HG03442 (cell line): ENCODE data around the gene CTCFL.
"Not testable (repeated sequence)": the region's sequence is repeated elsewhere in the genome, so short reads cannot be mapped to it uniquely, and the experiment has no call there.

Experiments
- ATAC-seq: cut with Tn5 transposase; IDR thresholded peaks from one replicate; pipeline ENCODE4 v1.9.1; 2021; ENCODE audit warnings: mild to moderate bottlenecking, moderate library complexity; ENCODE audit not compliant: unreplicated experiment

CTCFL gene

DNA sequence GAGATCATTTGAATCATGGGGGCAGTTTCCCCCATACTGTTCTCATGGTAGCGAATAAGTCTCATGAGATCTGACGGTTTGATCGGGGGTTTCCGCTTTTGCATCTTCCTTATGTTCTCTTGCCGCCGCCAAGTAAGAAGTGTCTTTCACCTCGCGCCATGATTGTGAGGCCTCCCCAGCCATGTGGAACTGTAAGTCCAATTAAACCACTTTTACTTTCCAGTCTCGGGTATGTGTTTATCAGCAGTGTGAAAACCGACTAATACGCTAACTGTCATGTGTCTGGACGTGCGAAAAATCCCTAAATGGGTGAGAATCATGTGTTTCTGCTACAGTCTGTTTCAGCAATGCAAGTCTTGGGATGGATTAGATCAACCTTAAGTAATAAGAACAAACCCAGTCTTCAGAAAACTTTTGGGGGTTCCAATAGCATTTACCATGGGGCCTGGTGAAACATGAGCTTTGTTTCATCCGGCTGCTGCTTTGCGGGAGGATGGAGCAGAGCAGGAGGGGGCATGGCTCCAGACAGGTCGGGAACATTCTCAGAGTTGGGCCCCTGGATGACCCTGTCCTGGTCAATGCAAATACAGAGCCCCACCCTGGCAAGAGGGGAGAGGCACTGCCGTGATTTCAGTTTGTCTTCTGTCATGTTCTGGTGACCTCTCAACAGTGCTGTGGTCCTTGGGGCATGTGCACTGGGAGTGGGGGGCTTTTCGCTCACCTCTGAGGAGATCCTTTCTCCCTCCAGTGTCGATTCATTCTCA, 41.5 kb downstream of the CTCFL start:
- peak; percentile 37 for ATAC-seq

DNA sequence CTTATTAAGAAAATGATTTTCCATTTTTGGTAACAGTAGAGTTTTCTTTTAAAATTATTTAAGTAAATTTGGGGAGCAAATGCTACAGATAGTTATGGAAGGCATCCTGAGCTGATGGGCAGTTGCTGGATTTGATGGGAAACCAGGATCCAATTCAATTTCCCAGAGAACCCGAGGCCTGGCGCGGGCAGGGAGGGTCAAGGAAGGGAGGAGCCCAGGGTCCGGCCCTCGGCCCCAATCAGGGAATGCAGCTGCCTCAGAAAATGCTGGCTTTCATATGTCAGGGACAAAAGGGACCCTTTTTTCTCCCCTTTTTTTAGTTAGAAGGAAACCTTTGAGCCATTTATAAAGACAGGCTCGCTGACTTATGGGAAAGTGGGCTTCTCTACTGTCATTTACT, 42.1 kb downstream of the CTCFL start:
- no peak for ATAC-seq

DNA sequence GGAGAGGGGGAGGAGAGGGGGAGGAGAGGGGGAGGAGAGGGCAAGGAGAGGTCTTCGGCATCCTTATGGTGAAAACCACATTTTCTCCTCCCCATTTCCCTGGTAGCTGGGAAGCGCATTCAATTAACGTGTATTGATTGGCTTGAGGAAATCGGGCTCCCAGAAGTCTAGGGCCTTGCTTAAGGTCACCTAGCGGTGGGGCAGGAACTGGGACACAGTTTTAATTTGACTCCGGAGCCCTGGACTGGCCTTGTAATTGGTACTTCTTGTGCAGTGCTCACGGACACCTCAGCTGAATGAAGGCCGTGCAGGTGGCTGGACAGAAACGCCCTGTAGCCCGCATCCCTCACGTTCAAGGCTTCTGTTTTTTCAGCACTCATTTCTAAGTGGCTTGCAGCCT, 42.8 kb downstream of the CTCFL start:
- no peak for ATAC-seq

DNA sequence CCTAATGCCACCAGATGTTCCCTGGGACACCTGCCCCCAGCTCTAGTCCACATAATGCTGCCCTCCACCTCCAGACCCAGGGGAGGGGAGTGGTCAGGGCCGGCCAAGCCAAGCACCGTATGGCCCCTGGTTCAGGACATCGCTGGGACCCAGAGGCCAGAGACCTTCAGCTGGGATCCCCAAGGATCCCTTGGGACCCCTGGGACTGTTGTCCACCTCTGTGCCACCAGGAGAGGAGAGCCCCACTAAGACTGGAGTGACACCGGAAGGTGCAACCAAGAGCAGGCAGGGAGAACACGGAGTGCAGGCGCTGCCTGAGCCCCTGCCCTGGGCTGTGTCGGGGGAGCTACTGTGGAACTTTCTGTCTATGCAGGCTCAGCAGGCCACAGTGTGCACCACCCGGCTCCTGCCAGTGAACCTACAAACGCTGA, 43.6 kb downstream of the CTCFL start:
- peak; percentile 28 for ATAC-seq

DNA sequence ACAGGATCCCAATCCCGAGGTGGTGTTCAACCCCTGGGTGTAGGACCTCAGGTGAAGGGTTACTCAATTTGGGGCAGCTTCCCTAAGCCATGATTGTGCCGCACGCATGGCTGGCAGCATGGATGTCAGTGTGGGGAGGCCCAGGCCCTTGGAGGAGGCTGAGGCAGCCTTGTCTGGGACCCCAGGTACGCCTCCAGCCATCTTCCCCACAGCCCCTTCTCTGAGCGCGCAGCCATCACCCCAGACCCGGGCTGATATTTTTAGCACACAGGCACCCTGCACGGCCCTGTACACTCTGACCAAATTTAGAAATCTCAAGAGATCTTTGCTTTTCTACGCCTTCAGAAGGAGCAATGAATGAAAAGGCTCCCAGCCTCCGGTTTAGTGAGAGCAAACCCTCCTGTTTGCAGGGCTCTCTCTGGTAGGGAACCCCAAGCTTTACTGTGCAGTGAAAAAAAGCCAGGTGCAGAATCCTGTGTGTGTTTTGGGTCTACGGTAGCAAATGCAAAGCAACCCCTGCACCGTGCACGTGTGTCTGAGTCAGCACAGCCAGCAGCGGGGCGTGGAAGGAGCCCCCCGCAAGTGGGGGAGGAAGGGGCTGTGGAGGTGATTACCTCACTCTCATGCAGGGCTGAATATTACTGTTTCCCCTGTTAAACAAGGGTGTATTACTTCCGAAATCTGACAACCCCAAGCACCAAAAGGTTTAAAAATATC, 44.3 kb downstream of the CTCFL start:
- ATAC-seq = peak; percentile 50

DNA sequence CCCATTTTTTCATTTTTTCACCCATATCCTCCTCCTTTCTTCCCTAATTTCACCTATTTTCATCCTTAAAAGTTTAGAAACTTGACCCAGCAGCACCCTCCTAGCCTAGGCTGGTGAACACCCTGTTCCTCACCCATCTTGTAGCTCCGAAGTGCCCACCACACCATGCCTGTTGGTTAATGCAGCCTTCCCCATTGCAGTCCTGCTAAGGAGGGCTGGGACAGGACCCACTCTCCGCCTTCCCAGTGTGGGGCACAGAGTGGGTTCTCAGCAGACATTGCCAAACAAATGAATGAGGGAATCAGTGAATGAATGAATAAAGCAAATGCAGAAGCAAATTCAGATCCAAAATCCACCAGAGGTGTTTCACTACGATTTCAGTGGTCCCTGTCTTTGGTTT, 45.7 kb downstream of the CTCFL start:
- no peak for ATAC-seq

DNA sequence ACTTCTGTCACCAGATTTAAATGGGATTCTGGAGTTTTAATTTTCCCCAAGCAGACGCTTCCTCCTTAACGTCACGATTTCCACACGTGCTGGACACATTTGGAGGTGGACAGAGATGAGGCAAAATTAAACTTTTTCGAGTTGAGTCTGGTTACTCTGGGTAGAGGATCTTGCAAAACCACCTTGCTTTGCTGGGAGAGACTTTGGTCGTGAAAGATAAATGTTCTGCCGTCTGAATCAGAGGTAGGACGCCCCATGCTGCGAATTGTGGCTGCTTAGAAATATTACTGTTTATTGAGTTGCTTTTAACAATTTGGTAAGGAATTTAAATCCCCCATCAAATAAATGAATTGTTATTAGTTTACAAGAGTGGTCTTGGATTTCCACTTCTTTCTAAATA, 46.8 kb downstream of the CTCFL start:
- no peak for ATAC-seq

DNA sequence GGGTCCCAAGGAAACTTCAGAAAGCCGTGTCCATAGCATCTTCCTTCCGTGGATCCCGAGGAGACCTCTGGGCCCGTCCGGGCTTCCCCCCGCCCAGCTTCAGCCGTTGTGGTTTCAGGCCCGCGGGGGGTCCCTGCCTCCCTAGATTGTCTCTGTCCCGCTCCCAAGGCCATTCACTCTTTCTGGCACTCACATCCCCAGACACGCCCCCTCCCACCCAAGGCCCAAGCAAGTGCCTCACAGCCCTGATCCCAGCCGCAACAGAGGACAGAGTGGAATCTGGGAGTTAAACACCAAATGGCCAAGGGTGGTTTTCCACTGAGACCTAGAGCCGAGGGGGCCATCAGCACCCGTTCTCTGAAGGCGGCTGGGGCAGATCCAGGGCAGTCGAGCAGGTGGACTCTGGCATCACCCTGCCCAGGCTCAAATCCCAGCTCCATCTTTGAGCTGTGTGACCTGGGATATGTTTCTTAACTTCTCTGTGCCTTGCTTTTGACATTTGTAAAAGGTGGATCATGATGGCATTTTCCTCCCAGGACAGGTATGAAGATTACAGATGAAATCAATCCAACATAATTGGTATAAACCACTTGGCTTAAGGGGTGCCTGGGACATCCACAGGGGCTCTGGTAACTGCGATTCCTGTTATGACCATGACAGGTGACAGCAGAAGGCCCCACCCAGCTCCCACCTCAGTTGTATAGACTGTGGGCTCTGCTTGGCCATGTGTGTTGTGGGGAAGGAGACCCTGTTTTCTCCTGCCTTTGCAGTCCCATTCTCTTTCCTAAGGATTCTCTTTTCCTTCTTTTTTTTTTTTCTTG, 48.1 kb downstream of the CTCFL start:
- no peak for ATAC-seq

DNA sequence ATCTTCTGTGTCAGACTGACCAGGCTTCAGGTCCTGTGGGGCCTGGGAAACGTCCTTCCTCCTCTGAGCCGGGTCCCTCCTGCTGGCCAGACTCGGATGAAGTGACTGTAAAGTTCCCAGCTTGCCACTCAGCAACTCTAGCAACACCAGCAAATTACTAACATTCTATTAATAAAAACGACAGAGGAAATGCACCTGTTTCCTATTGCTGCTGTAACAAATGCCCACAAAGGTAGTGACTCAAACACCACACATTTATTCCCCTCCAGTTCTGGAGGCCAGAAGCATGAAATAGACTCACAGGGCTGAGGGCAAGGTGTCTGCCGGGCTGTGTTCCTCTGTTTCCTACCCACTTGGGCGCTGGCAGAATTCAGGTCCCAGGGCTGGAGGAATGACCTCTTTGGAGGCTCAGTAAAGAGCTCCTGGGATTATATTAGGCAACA, 48.8 kb downstream of the CTCFL start:
- ATAC-seq = peak; percentile 36

DNA sequence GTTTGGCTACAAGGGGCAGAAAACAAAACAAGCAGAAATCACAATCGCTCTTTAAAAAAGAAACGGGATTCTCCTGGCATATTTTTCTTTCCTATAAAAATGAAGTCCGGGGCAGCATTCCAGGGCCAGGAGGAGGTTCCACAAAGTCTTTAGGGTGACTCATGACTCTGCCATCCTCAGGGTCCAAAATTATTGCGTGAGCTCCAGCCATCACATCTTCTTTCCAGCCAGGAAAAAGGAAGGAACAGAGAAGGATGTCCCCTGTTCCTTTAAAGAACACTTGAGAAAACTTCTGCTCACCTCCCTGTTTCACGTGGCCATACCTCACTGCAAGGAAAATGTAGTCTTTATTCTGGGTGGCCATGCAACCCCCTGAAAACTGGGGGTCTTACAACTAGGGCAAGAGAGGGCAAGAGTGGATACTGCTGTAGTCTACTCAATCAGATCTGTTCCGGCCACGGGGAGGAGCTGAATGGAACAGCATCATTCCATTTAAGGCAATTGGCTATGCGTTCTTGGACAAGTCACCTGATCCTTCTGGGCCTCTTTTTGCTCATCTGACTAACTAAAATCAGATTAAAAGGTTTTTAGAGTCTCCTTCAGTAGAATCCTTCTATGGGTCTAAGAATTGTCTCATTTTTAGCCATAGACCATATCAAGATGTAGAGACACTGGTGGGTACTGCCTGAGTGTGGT, 49.4 kb downstream of the CTCFL start:
- ATAC-seq = peak; percentile 10

DNA sequence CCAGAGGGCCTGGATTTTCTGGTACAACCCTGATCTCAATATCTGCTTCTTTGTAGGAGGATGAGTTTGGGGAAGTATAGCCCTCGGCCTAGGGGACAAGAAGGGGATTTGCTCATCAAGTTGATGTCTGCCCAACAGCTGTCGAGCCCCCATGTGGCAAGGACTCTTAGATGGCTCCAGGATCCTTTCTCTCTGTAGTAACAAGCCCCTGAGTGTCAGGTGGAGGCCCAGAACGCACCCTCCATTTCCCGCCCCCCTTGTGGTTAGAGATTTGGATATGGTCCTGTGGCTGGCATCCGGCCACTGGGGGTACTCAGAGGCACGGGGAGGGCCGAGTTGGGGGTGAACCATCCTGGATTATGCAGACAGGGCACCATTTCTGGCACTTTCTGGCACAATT, 50.1 kb downstream of the CTCFL start:
- no peak for ATAC-seq

DNA sequence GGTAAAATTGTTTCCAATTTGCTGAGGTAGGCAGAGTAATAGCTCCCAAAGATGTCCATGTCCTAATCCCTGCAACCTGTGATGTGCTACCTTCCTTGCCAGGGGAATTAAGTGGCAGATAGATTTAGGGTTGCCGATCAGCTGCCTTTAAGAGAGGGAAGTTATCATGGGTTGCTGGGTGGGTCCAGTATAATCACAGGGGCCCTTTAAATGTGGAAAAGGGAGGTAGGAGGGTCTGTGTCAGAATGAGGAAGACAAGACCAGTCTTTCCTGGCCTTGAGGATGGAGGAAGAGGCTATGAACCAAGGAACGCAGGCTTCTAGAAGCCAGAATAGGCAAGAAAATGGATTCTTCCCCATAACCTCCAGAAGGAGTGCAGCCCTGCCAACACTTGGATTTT, 50.7 kb downstream of the CTCFL start:
- no peak for ATAC-seq

DNA sequence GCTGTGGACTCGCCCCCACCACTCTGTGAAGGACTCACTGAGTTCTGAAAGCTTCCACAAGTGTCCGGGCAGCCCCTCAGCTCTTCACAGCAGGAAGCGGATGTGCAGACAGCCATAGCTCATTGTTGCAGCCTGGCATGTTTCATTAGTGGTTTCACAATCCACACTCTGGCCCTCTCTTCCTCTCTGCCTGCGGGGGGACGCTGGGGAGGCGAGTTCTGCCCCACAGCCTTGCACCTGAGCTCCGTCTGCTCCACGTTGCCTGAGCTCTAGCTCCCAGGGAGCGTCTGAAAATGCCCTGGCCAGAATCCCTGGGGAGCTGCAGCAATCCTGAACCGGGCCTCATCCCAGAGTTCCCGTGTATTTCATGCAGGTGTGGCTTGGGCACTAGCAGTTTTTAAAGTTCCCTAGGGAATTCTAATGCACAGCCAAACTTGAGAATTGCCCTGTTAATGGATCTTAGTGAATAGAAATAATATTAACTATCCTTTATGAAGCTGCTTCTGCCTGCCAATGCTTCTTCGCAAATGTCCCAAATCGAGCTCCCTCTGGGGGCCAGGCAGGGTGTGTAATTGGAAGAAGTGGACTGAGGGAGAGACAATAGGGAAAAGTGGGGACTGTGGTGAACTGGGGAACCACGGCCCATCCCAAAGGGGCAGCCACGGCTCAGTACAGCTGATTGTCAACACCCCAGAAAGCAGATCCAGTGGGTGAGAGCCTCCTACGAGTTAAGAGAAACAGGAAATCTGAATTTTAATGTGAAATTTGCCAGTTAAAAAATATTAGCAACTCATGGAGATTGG, 51.5 kb downstream of the CTCFL start:
- peak; percentile 42 for ATAC-seq

DNA sequence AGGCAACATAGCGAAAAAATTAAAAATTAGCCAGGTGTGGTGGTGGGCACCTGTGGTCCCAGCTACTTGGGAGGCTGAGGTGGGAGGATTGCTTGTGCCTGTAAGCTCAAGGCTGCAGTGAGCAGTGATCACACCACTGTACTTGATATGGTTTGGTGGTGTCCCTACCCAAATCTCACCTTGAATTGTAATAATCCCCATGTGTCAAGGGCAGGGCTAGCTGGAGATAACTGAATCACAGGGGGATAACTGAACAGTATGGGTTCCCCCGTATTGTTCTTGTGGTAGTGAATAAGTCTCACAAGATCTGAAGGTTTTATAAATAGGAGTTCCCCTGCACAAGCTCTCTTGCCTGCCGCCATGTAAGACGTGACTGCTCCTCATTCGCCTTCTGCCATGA, 52.5 kb downstream of the CTCFL start:
- not testable (repeated sequence) for ATAC-seq

DNA sequence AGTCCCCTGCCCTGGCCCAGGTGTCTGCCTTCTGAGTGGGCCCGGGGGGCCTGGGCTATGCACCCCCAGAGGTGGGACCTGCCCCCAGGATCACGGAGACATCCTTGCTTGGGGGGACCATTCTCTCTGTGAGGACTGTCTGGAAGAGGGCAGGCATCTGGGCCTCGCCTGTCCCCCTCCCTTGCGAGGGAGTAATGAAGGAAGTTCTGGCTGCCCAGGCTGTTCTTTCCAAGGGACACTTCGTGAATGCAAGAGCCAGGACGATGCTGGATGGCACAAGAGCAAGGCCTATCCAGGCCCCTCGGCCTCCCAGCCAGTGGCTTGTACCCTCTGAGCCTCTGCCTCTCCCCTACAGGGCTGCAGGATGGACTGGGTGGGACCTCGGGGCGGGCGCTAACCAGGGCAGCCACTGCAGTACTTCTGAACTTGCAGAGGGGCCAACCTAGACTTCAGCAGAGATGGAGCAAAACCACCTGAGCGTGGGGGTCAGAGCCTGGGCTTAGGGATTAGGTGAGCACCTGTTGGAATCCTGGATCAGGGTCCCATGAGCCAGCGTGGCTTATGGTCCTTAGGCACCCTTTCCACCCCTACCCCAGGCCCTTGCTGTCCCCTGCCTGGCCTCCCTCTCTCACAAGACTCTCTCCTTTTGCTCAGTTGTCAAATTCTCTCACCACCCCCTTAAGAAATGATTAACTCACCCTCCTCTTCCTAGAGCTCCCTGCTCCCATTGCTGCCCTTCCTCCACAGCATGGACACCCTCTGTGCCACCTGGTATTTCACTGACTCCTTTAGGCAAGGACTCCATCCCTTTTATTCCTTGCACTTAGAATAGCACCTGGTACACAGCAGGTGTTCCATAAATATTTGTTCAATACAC, 53.2 kb downstream of the CTCFL start:
- ATAC-seq = no peak

DNA sequence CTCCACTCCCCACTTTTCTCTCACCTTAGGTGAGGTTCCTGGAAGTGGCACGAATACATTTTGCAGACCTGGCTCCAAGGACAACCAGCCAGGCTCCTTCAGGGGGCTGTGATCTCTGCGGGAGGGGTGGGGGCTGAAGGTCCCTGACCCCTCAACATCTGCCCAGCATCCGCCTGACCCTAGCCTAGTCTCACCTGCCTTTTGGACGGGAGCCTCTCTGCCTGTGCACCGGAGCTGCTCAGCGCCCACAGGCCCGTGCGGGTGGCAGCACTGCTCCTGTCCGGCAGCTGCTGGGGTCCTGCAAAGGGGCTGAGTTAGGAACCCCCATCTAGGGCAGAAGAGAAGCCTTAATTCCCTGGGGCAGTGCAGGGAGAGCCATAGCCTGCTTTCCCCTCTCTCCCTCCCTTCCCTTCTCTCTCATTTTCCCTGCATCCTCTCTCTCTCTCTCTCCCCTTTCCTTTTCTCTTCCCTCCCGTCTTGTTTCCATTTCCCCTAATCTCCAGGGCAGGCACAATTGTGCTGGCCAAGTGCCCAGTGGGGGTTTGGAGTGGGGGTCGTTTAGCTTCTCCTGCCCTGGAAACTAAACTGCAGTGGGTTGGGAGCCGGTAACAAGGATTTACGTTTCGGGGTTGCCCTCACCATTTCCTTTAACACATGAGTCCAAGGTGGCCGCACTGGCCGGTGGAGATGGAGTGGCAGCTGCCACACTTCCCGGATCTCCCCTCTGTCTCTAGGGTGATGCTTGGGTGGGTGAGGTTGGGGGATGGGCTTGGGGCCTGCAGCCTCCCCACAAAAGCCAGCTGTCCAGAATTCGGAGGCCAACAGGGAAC, 54.1 kb downstream of the CTCFL start:
- no peak for ATAC-seq

DNA sequence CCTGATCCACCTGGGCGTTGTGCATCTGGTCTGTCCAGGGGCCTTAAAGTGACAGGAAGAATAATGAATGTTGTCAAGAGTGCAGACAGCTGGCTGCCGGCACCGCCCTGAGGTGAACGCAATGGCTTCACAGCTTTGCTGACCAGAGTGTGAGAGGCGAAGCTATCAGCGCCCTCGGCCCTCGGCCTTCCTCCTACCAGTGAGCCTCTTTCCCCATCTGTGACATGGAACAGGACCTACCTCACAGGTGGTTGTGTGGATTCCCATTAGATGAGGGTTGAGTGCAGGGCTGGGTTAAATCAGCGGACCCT, 54.8 kb downstream of the CTCFL start:
- no peak for ATAC-seq

DNA sequence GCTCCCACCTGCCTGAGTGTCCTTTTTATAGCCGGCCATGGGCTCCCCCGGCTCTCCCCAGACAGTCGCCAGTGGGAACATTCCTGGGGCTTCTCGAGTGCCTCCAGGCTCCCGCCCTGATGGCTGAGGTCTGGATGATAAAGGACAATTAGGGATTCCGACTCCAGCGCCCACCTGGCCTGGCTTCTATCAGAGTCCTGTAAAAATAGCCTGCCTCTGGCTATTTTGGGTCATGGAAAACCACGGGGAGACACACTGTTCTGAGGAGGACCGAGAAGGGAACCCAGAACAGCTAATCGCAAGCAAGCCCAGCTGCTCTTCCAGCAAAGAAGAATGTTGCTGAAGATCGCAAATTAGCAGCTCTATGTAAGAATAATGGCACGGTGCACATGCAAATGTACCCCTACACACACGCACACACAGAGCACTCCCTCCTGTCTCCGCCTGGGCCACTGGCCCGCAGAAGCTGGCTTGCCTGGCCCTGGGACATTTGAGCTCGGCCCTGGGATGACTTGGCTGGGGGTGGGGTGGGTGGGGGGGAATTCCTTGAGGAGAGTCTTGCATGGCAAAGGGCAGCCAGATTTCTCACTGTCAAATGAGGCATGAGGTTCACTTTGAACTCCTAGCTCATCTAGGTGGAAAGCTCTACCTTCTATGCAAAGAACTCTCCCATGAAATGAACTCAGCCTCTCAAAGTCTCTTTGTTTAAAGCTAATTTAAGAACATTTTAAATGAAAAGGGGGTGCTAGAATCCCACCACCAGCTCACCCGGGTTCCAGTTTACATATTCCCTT, 55.3 kb downstream of the CTCFL start:
- ATAC-seq = no peak
